Bronchial epithelial cell (primary cell): Measurements from ENCODE around the gene CARD10. TPM values are rescaled to one million over a fixed set of nuclear protein-coding genes. Genes with fewer than 3 reads are reported as not detected.
A peak's percentile ranks its signal among the peaks of the same experiment; 100 is the strongest.
"Not testable (repeated sequence)": the region's sequence is repeated elsewhere in the genome, so short reads cannot be mapped to it uniquely, and the experiment has no call there.

Experiments
- DNase-seq: peaks from one replicate; pipeline ENCODE4 v3.0.0-alpha.2; 2010; ENCODE audit warnings: low read depth
- FAIRE-seq: peaks from 2 replicates; lab custom pipeline; 2011; peaks lifted over from hg19 to GRCh38; lab: Jason Lieb, UNC
- H3K27me3 ChIP-seq: 2 replicates; pipeline ENCODE4 v1.5.1; 2011; ENCODE audit warnings: low read length; ENCODE audit not compliant: control insufficient read depth, insufficient read depth
- H3K36me3 ChIP-seq: 2 replicates; pipeline ENCODE4 v1.5.1; 2011; ENCODE audit warnings: low read length; ENCODE audit not compliant: control insufficient read depth, insufficient read depth
- H3K4me3 ChIP-seq: 2 replicates; pipeline ENCODE4 v1.5.1; 2011; ENCODE audit warnings: mild to moderate bottlenecking, low read depth, low read length, control low read depth
- CTCF ChIP-seq: IDR thresholded peaks from 2 replicates; pipeline ENCODE4 v1.5.1; 2011; ENCODE audit warnings: mild to moderate bottlenecking, moderate library complexity, low read length, control low read depth, inconsistent platforms; ENCODE audit not compliant: insufficient read depth, severe bottlenecking
- total RNA-seq: library from RNA; depleted of rRNA; stranded (reverse); fragments of >200 nt; gene quantifications from 2 replicates; pipeline ENCODE4 v1.2.1, GENCODE V29; 2014

CARD10 gene
- total RNA-seq, 1 donor from 2014 or later, result 14.2 TPM

GRCh38 chr22:37542959-37543358, 23.7 kb upstream of the CARD10 start:
- Histone ChIP-seq H3K36me3 (no peaks in the 10 kb centered on the region), H3K27me3 (no peaks in the 10 kb centered on the region), H3K4me3 (no peak overlapping the region)
- no peak for FAIRE-seq
- DNase-seq, result no peak
- no peak for TF ChIP-seq CTCF

- DNase-seq, H3K4me3 ChIP-seq, FAIRE-seq, H3K27me3 ChIP-seq, H3K36me3 ChIP-seq: not testable (repeated sequence)
These were observed 23.2 kb upstream of the CARD10 start for GRCh38 chr22:37542416-37542815.

- not testable (repeated sequence) for H3K36me3 ChIP-seq, FAIRE-seq, DNase-seq, H3K27me3 ChIP-seq, H3K4me3 ChIP-seq
These were observed 20.6 kb upstream of the CARD10 start for GRCh38 chr22:37539790-37540189.

GRCh38 chr22:37538590-37539357, 19.6 kb upstream of the CARD10 start:
- peak; percentile 92 for TF ChIP-seq CTCF
- FAIRE-seq, result peak; percentile 7
- Histone ChIP-seq H3K36me3 (no peaks in the 10 kb centered on the region), H3K4me3 (no peak overlapping the region), H3K27me3 (no peaks in the 10 kb centered on the region)
- peak; percentile 86 for DNase-seq

- DNase-seq, result no peak
- no peak overlapping the region for H3K4me3 ChIP-seq
- no peak for TF ChIP-seq CTCF
- H3K36me3 ChIP-seq, result no peaks in the 10 kb centered on the region
- H3K27me3 ChIP-seq, result no peaks in the 10 kb centered on the region
- FAIRE-seq, result no peak
These were observed 15.9 kb upstream of the CARD10 start for GRCh38 chr22:37535159-37535558.

- DNase-seq, result no peak
- no peak for TF ChIP-seq CTCF
- Histone ChIP-seq H3K36me3 (no peaks in the 10 kb centered on the region), H3K27me3 (no peaks in the 10 kb centered on the region), H3K4me3 (no peak overlapping the region)
- FAIRE-seq, result no peak
These were observed 15.2 kb upstream of the CARD10 start for GRCh38 chr22:37534445-37534844.

- peak; percentile 97 for DNase-seq
- Histone ChIP-seq H3K4me3 (no peak overlapping the region), H3K36me3 (no peaks in the 10 kb centered on the region), H3K27me3 (no peaks in the 10 kb centered on the region)
- peak; percentile 4 for TF ChIP-seq CTCF
- FAIRE-seq, result peak; percentile 96
These were observed 14.8 kb upstream of the CARD10 start for GRCh38 chr22:37533995-37534394.
